Hepatocyte (in vitro differentiated cells): ENCODE data around the gene FCHSD2.

Source experiments
- EZH2 ChIP-seq: fragments of 200-600 bp; sonication (generic); IDR thresholded peaks from 2 replicates; pipeline ENCODE4 v1.6.1; 2016; ENCODE audit warnings: antibody characterized with exemption, mild to moderate bottlenecking, borderline replicate concordance
- EZH2phosphoT487 ChIP-seq: fragments of 200-600 bp; sonication (generic); IDR thresholded peaks from one replicate; pipeline ENCODE4 v1.6.1; 2018; ENCODE audit warnings: antibody characterized with exemption, mild to moderate bottlenecking, low read depth, moderate library complexity; ENCODE audit not compliant: unreplicated experiment, severe bottlenecking
- TF ChIP-seq, protein P1 (sequence below): fragments of 200-600 bp; sonication (generic); IDR thresholded peaks from 2 replicates; pipeline ENCODE4 v1.5.1; 2016; ENCODE audit warnings: antibody characterized with exemption, mild to moderate bottlenecking; ENCODE audit not compliant: poor library complexity

DNA sequence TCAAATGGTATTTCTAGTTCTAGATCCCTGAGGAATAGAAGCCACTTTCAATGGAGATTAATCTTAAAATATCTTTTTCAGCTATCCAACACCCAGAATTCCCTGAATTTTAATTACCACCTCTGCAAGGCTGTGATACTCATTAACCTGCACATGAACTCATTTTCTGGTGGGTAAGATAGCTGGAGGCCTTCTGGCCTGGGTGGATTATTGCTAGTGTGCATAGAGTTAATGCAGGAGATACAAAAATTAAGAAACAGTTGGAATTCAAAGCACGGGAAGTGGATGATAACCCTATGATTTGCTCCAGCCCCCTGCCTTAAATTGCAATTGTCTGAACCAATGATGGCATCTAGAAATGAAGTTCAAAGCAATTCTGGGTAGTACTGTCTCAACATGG is 212.9 kb downstream of the FCHSD2 start:
- TF ChIP-seq, protein P1, sequence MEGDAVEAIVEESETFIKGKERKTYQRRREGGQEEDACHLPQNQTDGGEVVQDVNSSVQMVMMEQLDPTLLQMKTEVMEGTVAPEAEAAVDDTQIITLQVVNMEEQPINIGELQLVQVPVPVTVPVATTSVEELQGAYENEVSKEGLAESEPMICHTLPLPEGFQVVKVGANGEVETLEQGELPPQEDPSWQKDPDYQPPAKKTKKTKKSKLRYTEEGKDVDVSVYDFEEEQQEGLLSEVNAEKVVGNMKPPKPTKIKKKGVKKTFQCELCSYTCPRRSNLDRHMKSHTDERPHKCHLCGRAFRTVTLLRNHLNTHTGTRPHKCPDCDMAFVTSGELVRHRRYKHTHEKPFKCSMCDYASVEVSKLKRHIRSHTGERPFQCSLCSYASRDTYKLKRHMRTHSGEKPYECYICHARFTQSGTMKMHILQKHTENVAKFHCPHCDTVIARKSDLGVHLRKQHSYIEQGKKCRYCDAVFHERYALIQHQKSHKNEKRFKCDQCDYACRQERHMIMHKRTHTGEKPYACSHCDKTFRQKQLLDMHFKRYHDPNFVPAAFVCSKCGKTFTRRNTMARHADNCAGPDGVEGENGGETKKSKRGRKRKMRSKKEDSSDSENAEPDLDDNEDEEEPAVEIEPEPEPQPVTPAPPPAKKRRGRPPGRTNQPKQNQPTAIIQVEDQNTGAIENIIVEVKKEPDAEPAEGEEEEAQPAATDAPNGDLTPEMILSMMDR = no peak
- no peak for TF ChIP-seq EZH2
- TF ChIP-seq EZH2phosphoT487 = no peak
